IMR-90 (cell line): ENCODE measurements around the gene BANP. TPM values are rescaled to one million over a fixed set of nuclear protein-coding genes. Genes with fewer than 3 reads are reported as not detected.

Source experiments
- ATAC-seq: fragments of 200-7000 bp; cut with Tn5 transposase; 2 replicates; pipeline ENCODE4 v1.9.1; 2020; ENCODE audit warnings: low read depth, mild to moderate bottlenecking, moderate library complexity
- BruUV-seq: library from RNA; stranded (reverse); fragments of 400-500 nt; replicated peaks from 2 replicates; lab custom pipeline; 2021; lab: Mats Ljungman, UMichigan
- CTCF ChIA-PET: fragments of 300-600 bp; formaldehyde crosslinking; extraction: SDS; loops from one replicate; lab custom pipeline; 2021; ENCODE audit warnings: antibody characterized with exemption; lab: Yijun Ruan, JAX
- POLR2A ChIA-PET: fragments of 300-600 bp; sonication (Branson Sonifier 250); formaldehyde crosslinking; loops from one replicate; lab custom pipeline; 2022; ENCODE audit warnings: antibody characterized with exemption; ENCODE audit not compliant: unreplicated experiment; lab: Charles Lee
- DNase-seq: peaks from one replicate; pipeline ENCODE4 v3.0.0; 2013
- H2AFZ ChIP-seq: replicated peaks from 2 replicates; pipeline ENCODE3; 2013; ENCODE audit warnings: low read length, mild to moderate bottlenecking; ENCODE audit not compliant: poor library complexity
- H2AK5ac ChIP-seq: 2 replicates; pipeline ENCODE4 v1.6.1; 2013; ENCODE audit warnings: low read depth, low read length, inconsistent platforms
- H2AK9ac ChIP-seq: replicated peaks from 2 replicates; pipeline ENCODE3; 2013; ENCODE audit warnings: mild to moderate bottlenecking, low read depth, low read length, moderate library complexity; ENCODE audit not compliant: poor library complexity
- H2BK120ac ChIP-seq: 2 replicates; pipeline ENCODE4 v1.6.1; 2013; ENCODE audit warnings: low read depth, low read length, inconsistent platforms
- H2BK15ac ChIP-seq: 3 replicates; pipeline ENCODE4 v1.6.1; 2013; ENCODE audit warnings: low read depth, low read length, inconsistent platforms
- H2BK20ac ChIP-seq: 2 replicates; pipeline ENCODE4 v1.6.1; 2013; ENCODE audit warnings: low read depth, mild to moderate bottlenecking, inconsistent platforms, low read length, moderate library complexity
- H2BK5ac ChIP-seq: 2 replicates; pipeline ENCODE4 v1.6.1; 2013; ENCODE audit warnings: mild to moderate bottlenecking, low read depth, low read length, inconsistent platforms; ENCODE audit not compliant: poor library complexity, severe bottlenecking
- H3K14ac ChIP-seq: replicated peaks from 2 replicates; pipeline ENCODE4 v1.6.1; 2013; ENCODE audit warnings: low read depth, low read length, inconsistent platforms
- H3K18ac ChIP-seq: 2 replicates; pipeline ENCODE4 v1.6.1; 2013; ENCODE audit warnings: low read depth, low read length, control low read depth
- H3K23ac ChIP-seq: 2 replicates; pipeline ENCODE4 v1.6.1; 2013; ENCODE audit warnings: low read depth, low read length, inconsistent platforms
- H3K27ac ChIP-seq: 2 replicates; pipeline ENCODE4 v1.5.1; 2013; ENCODE audit warnings: mild to moderate bottlenecking, control low read depth, low read length; ENCODE audit not compliant: insufficient read depth
- H3K27me3 ChIP-seq: 2 replicates; pipeline ENCODE4 v1.6.1; 2013; ENCODE audit warnings: low read length; ENCODE audit not compliant: control insufficient read depth, insufficient read depth
- H3K36me3 ChIP-seq: 2 replicates; pipeline ENCODE4 v1.6.1; 2013; ENCODE audit warnings: low read length, mixed read lengths; ENCODE audit not compliant: control insufficient read depth, insufficient read depth
- H3K4ac ChIP-seq: 2 replicates; pipeline ENCODE4 v1.6.1; 2013; ENCODE audit warnings: low read depth, low read length, inconsistent platforms
- H3K4me1 ChIP-seq: 2 replicates; pipeline ENCODE4 v1.6.1; 2013; ENCODE audit warnings: low read length, mixed read lengths; ENCODE audit not compliant: control insufficient read depth, insufficient read depth
- H3K4me2 ChIP-seq: 2 replicates; pipeline ENCODE4 v1.6.1; 2013; ENCODE audit warnings: low read depth, mild to moderate bottlenecking, control low read depth, low read length, moderate library complexity
- H3K4me3 ChIP-seq: 2 replicates; pipeline ENCODE4 v1.5.1; 2013; ENCODE audit warnings: low read depth, mild to moderate bottlenecking, control low read depth, low read length, moderate library complexity; ENCODE audit not compliant: insufficient read depth
- H3K56ac ChIP-seq: 2 replicates; pipeline ENCODE4 v1.6.1; 2013; ENCODE audit warnings: low read length, inconsistent platforms; ENCODE audit not compliant: insufficient read depth; ENCODE audit errors: extremely low read depth
- H3K79me1 ChIP-seq, 2 experiments: 2 replicates each; pipeline ENCODE4 v1.6.1; 2013; ENCODE audit warnings: low read length in 2 of 2, inconsistent platforms in 1 of 2, low read depth in 1 of 2
- H3K9ac ChIP-seq: 2 replicates; pipeline ENCODE4 v1.6.1; 2013; ENCODE audit warnings: low read depth, low read length, control low read depth
- H3K9me1 ChIP-seq: 2 replicates; pipeline ENCODE4 v1.6.1; 2013; ENCODE audit warnings: low read length, inconsistent platforms; ENCODE audit not compliant: insufficient read depth
- H3K9me3 ChIP-seq: 2 replicates; pipeline ENCODE4 v1.6.1; 2013; ENCODE audit warnings: low read length; ENCODE audit not compliant: control insufficient read depth, insufficient read depth
- H4K20me1 ChIP-seq: 2 replicates; pipeline ENCODE4 v1.6.1; 2013; ENCODE audit warnings: low read length, inconsistent platforms; ENCODE audit not compliant: insufficient read depth
- H4K5ac ChIP-seq: 2 replicates; pipeline ENCODE4 v1.6.1; 2013; ENCODE audit warnings: mild to moderate bottlenecking, low read depth, low read length, control low read depth
- H4K8ac ChIP-seq, 2 experiments: 2 replicates each; pipeline ENCODE4 v1.6.1; 2013; ENCODE audit warnings: low read depth in 2 of 2, low read length in 2 of 2, control low read depth in 1 of 2, inconsistent platforms in 1 of 2
- H4K91ac ChIP-seq: 2 replicates; pipeline ENCODE4 v1.6.1; 2013; ENCODE audit warnings: low read depth, low read length, inconsistent platforms; ENCODE audit not compliant: insufficient read depth
- WGBS, 2 experiments: methylation state at CpG; one replicate each; pipeline versions ENCODE4 v1.1.5 to v1.1.7; 2013; ENCODE audit warnings: missing lambda C conversion rate in 2 of 2; ENCODE audit not compliant: insufficient read length in 1 of 2; ENCODE audit errors: extremely low coverage in 2 of 2; 5-methylcytosine and 5-hydroxymethylcytosine counted together
- dilution Hi-C: fragments of 300-500 bp; cut with HindIII; formaldehyde crosslinking; loops from one replicate; pipeline ENCODE4 v1.14.3; 2018; ENCODE audit warnings: low sequenced_read_pairs; ENCODE audit not compliant: unreplicated experiment
- in situ Hi-C: fragments of 300-500 bp; cut with MboI; formaldehyde crosslinking; loops from 3 replicates; pipeline ENCODE4 v1.14.3; 2019; ENCODE audit warnings: low sequenced_read_pairs, inconsistent platforms, mixed read lengths
- intact Hi-C: fragments of 100-400 bp; cut with micrococcal nuclease; formaldehyde crosslinking; loops from 2 replicates; pipeline ENCODE4 v1.10.0; 2022
- polyA plus RNA-seq, 3 experiments: library from polyadenylated mRNA; depleted of rRNA; stranded (reverse); fragments of >200 nt; gene quantifications; 2 replicates each; pipeline ENCODE4 v1.2.3, GENCODE V29; 2012; ENCODE audit warnings: low replicate concordance in 1 of 3
- total RNA-seq: library from RNA; depleted of rRNA; stranded (reverse); fragments of >200 nt; gene quantifications from 2 replicates; pipeline ENCODE4 v1.2.3, GENCODE V29; 2012
- TF ChIP-seq, protein P1 (sequence below): fragments of 150-350 bp; IDR thresholded peaks from 2 replicates; pipeline ENCODE4 v1.6.1; 2017; ENCODE audit warnings: mild to moderate bottlenecking, antibody characterized with exemption, low read length, low read depth

The BANP gene
- total and polyA plus RNA-seq, 2 of the 4 experiments (the other 2 are of a cell fraction) = 17.4 to 17.9 TPM

DNA sequence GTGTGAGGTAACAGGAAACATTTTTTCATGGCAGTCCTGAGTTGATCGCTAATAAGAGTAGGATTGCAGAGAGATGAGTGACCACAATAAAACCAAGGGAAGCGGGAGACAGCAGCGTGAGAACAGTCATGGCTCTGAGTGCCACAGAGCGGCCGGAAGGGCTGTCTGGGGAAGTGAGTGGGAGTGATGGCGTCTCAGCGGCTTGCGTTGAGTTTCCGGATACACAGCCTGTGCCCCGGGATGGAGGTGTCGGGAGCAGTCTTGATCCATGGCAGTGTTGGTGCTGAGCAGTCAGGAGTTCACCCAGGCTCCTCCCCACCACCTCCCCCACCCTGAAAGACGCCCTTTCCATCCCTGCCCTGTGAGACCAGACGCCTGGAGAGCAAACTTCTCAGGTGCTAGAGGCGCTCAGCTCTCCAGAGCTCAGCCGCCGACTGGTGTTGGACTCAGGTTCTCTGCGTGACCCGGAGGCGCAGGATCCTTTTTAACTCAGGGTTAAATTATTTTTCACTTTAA lies 59.8 kb downstream of the BANP start:
- intact Hi-C loops (no loop called here), in situ Hi-C loops (no loop called here), dilution Hi-C loops (no loop called here)
- H3K4me3 ChIP-seq = no peak overlapping the region
- no peak overlapping the region for H3K27ac ChIP-seq
- no peak overlapping the region for H2BK120ac ChIP-seq
- no peak overlapping the region for H3K56ac ChIP-seq
- peaks cover 23% of the 10 kb centered on the region for H3K9me1 ChIP-seq
- no peak overlapping the region for H3K4ac ChIP-seq
- H3K36me3 ChIP-seq = peaks cover 14% of the 10 kb centered on the region
- H3K14ac ChIP-seq = no peak overlapping the region
- ChIA-PET CTCF (no interaction called here), POLR2A (no interaction called here)
- no peak overlapping the region for H3K4me2 ChIP-seq
- peaks cover 23% of the 10 kb centered on the region for H3K4me1 ChIP-seq
- ATAC-seq (no peak), DNase-seq (no peak)
- 100% methylated on average over 2 of the region's 19 CpGs; no CpG with 5 or more reads in 1 of the 2 experiments for WGBS, 2 experiments
- H4K5ac ChIP-seq = no peak overlapping the region
- H3K18ac ChIP-seq = no peak overlapping the region
- H2BK15ac ChIP-seq = no peak overlapping the region
- BruUV-seq = no TSS peak
- H4K20me1 ChIP-seq = peaks cover 19% of the 10 kb centered on the region
- H2AFZ ChIP-seq = no peak overlapping the region
- no peaks in the 10 kb centered on the region for H3K27me3 ChIP-seq
- H4K8ac ChIP-seq = no peak overlapping the region
- H3K9me3 ChIP-seq = no peaks in the 10 kb centered on the region
- H3K79me1 ChIP-seq = peaks cover 8 to 36% of the 10 kb centered on the region in 2 experiments
- no peak overlapping the region for H3K9ac ChIP-seq
- no peak overlapping the region for H2BK20ac ChIP-seq
- no peak overlapping the region for H2BK5ac ChIP-seq
- H4K91ac ChIP-seq = no peak overlapping the region
- TF ChIP-seq, protein P1, sequence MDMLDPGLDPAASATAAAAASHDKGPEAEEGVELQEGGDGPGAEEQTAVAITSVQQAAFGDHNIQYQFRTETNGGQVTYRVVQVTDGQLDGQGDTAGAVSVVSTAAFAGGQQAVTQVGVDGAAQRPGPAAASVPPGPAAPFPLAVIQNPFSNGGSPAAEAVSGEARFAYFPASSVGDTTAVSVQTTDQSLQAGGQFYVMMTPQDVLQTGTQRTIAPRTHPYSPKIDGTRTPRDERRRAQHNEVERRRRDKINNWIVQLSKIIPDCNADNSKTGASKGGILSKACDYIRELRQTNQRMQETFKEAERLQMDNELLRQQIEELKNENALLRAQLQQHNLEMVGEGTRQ = no peak
- H2AK9ac ChIP-seq = no peak overlapping the region
- no peak overlapping the region for H3K23ac ChIP-seq
- H2AK5ac ChIP-seq = no peak overlapping the region
